ENCODE results near the gene RNU7-1.

The RNU7-1 gene

DNA sequence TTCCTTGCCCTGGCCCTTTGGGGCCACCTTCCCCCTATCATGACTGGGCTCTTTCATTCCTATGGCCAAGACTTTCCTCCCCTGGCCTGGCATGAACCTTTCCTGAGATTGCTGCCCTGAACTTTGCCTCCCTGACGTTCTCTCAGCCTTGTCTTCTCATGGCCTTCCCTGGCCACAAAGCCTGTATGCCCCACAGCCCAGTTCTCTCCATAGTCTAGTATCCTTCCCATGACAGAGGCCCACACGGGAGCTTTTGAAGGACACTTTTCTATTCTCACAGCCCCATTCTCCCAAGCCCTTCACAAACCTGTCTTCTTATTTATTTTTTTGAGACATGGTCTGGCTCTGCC lies 4.5 kb upstream of the RNU7-1 start:
- H3K79me2 ChIP-seq (ENCODE audit: insufficient read depth, low read length) = peaks cover 42% of the 10 kb centered on the region
- H3K36me3 ChIP-seq (ENCODE audit: insufficient read depth, low read length) = peaks cover 59% of the 10 kb centered on the region
- H3K4me1 ChIP-seq (ENCODE audit: insufficient read depth, low read length) = peaks cover 54% of the 10 kb centered on the region
- peaks cover 8% of the 10 kb centered on the region for H4K20me1 ChIP-seq (ENCODE audit: insufficient read depth, low read length)
- peak overlapping the region; percentile 92; the same call in 1 of the 2 replicates for H3K4me2 ChIP-seq (ENCODE audit: insufficient read depth, low read length)
- DNase-seq = no peak
- TF ChIP-seq, protein P1, sequence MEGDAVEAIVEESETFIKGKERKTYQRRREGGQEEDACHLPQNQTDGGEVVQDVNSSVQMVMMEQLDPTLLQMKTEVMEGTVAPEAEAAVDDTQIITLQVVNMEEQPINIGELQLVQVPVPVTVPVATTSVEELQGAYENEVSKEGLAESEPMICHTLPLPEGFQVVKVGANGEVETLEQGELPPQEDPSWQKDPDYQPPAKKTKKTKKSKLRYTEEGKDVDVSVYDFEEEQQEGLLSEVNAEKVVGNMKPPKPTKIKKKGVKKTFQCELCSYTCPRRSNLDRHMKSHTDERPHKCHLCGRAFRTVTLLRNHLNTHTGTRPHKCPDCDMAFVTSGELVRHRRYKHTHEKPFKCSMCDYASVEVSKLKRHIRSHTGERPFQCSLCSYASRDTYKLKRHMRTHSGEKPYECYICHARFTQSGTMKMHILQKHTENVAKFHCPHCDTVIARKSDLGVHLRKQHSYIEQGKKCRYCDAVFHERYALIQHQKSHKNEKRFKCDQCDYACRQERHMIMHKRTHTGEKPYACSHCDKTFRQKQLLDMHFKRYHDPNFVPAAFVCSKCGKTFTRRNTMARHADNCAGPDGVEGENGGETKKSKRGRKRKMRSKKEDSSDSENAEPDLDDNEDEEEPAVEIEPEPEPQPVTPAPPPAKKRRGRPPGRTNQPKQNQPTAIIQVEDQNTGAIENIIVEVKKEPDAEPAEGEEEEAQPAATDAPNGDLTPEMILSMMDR (IDR thresholded peaks at IDR 0.05; ENCODE audit: borderline replicate concordance, extremely low read depth, low read length, poor library complexity, severe bottlenecking) = no peak
- no peak for TF ChIP-seq EZH2 (IDR thresholded peaks at IDR 0.05; ENCODE audit: borderline replicate concordance, low read depth, low read length, severe bottlenecking)
- no peak overlapping the region for H2AFZ ChIP-seq (ENCODE audit: low read depth, low read length)
- H3K4me3 ChIP-seq (ENCODE audit: low read depth in 1 of 2, low read length in 2 of 2) = no peak overlapping the region; a peak in 1 of 4 replicates
- H3K9ac ChIP-seq (ENCODE audit: low read depth, low read length) = peak overlapping the region; percentile 97; the same call in 1 of the 2 replicates
- peak overlapping the region; percentile 98 for H3K27ac ChIP-seq (ENCODE audit: low read length)
- H3K27me3 ChIP-seq (ENCODE audit: insufficient read depth, low read length, poor library complexity) = no peaks in the 10 kb centered on the region
- no peaks in the 10 kb centered on the region for H3K9me3 ChIP-seq (ENCODE audit: insufficient read depth, low read length, severe bottlenecking)
- ATAC-seq (ENCODE audit: insufficient read depth, low read depth) = no peak

GRCh38 chr12:6941267-6941666 lies 2.3 kb upstream of the RNU7-1 start:
- Histone ChIP-seq H2AFZ (ENCODE audit: low read depth, low read length) (no peak overlapping the region), H3K79me2 (ENCODE audit: insufficient read depth, low read length) (peaks cover 38% of the 10 kb centered on the region), H3K27me3 (ENCODE audit: insufficient read depth, low read length, poor library complexity) (no peaks in the 10 kb centered on the region), H4K20me1 (ENCODE audit: insufficient read depth, low read length) (0 out of 2 replicates have a peak, but pooled peaks cover under 1% of the 10 kb centered on the region), H3K9me3 (ENCODE audit: insufficient read depth, low read length, severe bottlenecking) (no peaks in the 10 kb centered on the region), H3K27ac (ENCODE audit: low read length) (peak overlapping the region; percentile 16; the same call in 1 of the 2 replicates), H3K4me3 (ENCODE audit: low read depth in 1 of 2, low read length in 2 of 2) (no peak overlapping the region), H3K36me3 (ENCODE audit: insufficient read depth, low read length) (peaks cover 51% of the 10 kb centered on the region), H3K9ac (ENCODE audit: low read depth, low read length) (no peak overlapping the region; the same call in 1 of the 2 replicates), H3K4me1 (ENCODE audit: insufficient read depth, low read length) (peaks cover 62% of the 10 kb centered on the region), H3K4me2 (ENCODE audit: insufficient read depth, low read length) (no peak overlapping the region)
- ATAC-seq (ENCODE audit: insufficient read depth, low read depth) (no peak), DNase-seq (no peak)
- TF ChIP-seq, protein P1 (IDR thresholded peaks at IDR 0.05; ENCODE audit: borderline replicate concordance, extremely low read depth, low read length, poor library complexity, severe bottlenecking) = no peak
- TF ChIP-seq EZH2 (IDR thresholded peaks at IDR 0.05; ENCODE audit: borderline replicate concordance, low read depth, low read length, severe bottlenecking) = no peak

DNA sequence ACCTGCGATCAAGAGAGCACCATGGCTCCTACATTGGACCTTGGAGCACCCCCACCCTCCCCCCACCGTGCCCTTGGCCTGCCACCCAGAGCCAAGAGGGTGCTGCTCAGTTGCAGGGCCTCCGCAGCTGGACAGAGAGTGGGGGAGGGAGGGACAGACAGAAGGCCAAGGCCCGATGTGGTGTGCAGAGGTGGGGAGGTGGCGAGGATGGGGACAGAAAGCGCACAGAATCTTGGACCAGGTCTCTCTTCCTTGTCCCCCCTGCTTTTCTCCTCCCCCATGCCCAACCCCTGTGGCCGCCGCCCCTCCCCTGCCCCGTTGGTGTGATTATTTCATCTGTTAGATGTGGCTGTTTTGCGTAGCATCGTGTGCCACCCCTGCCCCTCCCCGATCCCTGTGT lies 1.8 kb upstream of the RNU7-1 start:
- Histone ChIP-seq H3K27ac (ENCODE audit: low read length) (peak overlapping the region; percentile 16; the same call in 1 of the 2 replicates), H2AFZ (ENCODE audit: low read depth, low read length) (no peak overlapping the region), H4K20me1 (ENCODE audit: insufficient read depth, low read length) (no peaks in the 10 kb centered on the region), H3K36me3 (ENCODE audit: insufficient read depth, low read length) (peaks cover 51% of the 10 kb centered on the region), H3K4me3 (ENCODE audit: low read depth in 1 of 2, low read length in 2 of 2) (no peak overlapping the region), H3K4me1 (ENCODE audit: insufficient read depth, low read length) (peaks cover 57% of the 10 kb centered on the region), H3K9me3 (ENCODE audit: insufficient read depth, low read length, severe bottlenecking) (no peaks in the 10 kb centered on the region), H3K9ac (ENCODE audit: low read depth, low read length) (no peak overlapping the region), H3K27me3 (ENCODE audit: insufficient read depth, low read length, poor library complexity) (no peaks in the 10 kb centered on the region), H3K79me2 (ENCODE audit: insufficient read depth, low read length) (peaks cover 32% of the 10 kb centered on the region), H3K4me2 (ENCODE audit: insufficient read depth, low read length) (no peak overlapping the region)
- no peak for ATAC-seq (ENCODE audit: insufficient read depth, low read depth)
- DNase-seq = no peak
- TF ChIP-seq, protein P1 (IDR thresholded peaks at IDR 0.05; ENCODE audit: borderline replicate concordance, extremely low read depth, low read length, poor library complexity, severe bottlenecking) = no peak
- TF ChIP-seq EZH2 (IDR thresholded peaks at IDR 0.05; ENCODE audit: borderline replicate concordance, low read depth, low read length, severe bottlenecking) = no peak

DNA sequence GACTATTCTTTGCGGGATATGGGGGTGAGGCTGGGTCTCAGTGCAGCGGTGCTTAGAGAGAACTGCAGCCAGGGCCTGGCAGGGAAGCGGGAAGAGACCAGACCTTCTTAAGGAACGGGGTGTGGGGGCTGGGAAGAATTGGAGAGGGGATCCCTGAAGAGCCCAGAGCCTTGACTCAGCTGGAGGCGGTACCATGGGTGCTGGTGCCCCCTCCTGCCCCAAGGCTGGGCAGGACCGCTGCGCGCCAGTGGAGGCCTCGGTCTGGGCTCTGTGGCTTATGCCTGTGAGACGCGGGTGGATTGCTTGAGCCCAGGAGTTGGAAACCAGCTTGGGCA lies 1.3 kb upstream of the RNU7-1 start:
- no peak overlapping the region for H3K4me2 ChIP-seq (ENCODE audit: insufficient read depth, low read length)
- no peak overlapping the region for H3K4me3 ChIP-seq (ENCODE audit: low read depth in 1 of 2, low read length in 2 of 2)
- H3K27ac ChIP-seq (ENCODE audit: low read length) = peak overlapping the region; percentile 99
- peak; percentile 47 for DNase-seq
- H4K20me1 ChIP-seq (ENCODE audit: insufficient read depth, low read length) = no peaks in the 10 kb centered on the region
- no peak for ATAC-seq (ENCODE audit: insufficient read depth, low read depth)
- peak overlapping the region; percentile 93; the same call in 1 of the 2 replicates for H3K9ac ChIP-seq (ENCODE audit: low read depth, low read length)
- TF ChIP-seq EZH2 (IDR thresholded peaks at IDR 0.05; ENCODE audit: borderline replicate concordance, low read depth, low read length, severe bottlenecking) = no peak
- TF ChIP-seq, protein P1 (IDR thresholded peaks at IDR 0.05; ENCODE audit: borderline replicate concordance, extremely low read depth, low read length, poor library complexity, severe bottlenecking) = no peak
- peaks cover 52% of the 10 kb centered on the region for H3K4me1 ChIP-seq (ENCODE audit: insufficient read depth, low read length)
- H2AFZ ChIP-seq (ENCODE audit: low read depth, low read length) = no peak overlapping the region
- H3K79me2 ChIP-seq (ENCODE audit: insufficient read depth, low read length) = peaks cover 27% of the 10 kb centered on the region
- H3K36me3 ChIP-seq (ENCODE audit: insufficient read depth, low read length) = peaks cover 51% of the 10 kb centered on the region
- H3K27me3 ChIP-seq (ENCODE audit: insufficient read depth, low read length, poor library complexity) = no peaks in the 10 kb centered on the region
- H3K9me3 ChIP-seq (ENCODE audit: insufficient read depth, low read length, severe bottlenecking) = no peaks in the 10 kb centered on the region
